Measurements from ENCODE around the gene NACAD.

Gene NACAD

GRCh38 chr7:45088146-45088701, 545 bp downstream of the NACAD start:
- DNase-seq: no peak

DNA sequence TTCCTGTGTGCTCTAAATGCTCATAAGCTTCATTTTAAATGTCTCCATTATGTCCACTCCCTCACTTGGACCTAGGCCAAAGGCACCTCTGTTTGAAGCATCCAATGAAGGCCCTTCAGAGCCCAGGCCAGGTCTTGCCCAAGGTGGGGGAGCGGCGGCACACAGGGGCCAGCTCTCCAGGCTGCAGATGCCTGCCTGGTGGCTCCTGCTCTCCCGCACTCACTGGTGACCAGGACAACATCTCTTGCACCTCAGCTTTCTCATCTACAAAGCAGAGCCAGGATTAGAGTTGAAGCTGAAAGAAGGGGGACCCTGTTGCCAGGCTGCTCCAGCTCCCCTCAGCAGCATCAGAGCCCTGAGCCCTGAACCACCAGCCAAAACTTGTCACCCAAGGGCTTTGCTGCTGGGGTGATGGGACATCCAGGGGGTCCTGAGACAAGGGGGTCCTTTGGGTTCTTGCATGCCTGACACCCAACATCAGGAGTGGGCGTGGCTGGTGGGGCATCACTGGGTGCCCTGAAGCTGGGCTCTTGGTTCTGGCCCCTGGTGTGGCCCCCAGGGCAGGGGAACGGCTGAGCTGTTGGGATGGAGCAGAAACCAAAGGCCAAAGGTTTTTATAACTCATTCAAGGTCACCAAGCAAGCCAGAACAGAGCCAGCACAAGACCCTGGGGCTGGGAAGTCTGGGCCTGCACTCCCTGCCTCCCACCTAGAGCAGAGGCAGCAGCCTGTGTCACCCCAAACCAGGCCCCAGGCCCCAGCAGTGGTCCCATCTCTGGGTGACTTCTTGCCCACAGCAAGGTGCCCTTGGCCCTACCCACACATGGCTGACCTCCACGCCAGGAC, 1.2 kb downstream of the NACAD start:
- no peak for DNase-seq

- no peak for DNase-seq
These were observed 2.3 kb downstream of the NACAD start for GRCh38 chr7:45086331-45087065.

- no peak for DNase-seq
These were observed 3.1 kb downstream of the NACAD start for GRCh38 chr7:45085619-45086200.

- no peak for DNase-seq
These were observed 3.7 kb downstream of the NACAD start for GRCh38 chr7:45084901-45085618.

DNA sequence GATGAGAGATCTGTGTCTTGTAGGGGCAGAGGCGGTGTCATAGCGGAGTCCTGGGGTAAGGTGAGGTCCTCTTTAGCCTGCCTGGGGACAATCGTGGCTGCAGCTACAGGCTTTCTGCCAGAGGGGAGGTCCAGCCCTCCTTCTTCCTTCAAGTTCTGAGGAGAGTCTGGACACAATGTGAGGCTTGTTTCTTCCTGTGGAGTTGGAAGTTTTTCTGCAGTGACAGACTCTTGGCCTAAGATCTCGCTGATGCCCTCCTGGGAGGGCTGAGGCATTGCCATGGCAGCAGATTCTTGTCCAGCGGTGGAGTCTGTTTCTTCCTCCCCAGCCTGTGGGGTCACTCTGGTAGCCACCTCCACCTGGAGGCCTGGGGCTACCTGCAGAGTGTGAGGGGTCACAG, 4.4 kb downstream of the NACAD start:
- no peak for DNase-seq

GRCh38 chr7:45082831-45083331, 5.9 kb downstream of the NACAD start:
- DNase-seq: no peak

- DNase-seq: no peak
These were observed 6.5 kb downstream of the NACAD start for GRCh38 chr7:45082031-45082830.

DNA sequence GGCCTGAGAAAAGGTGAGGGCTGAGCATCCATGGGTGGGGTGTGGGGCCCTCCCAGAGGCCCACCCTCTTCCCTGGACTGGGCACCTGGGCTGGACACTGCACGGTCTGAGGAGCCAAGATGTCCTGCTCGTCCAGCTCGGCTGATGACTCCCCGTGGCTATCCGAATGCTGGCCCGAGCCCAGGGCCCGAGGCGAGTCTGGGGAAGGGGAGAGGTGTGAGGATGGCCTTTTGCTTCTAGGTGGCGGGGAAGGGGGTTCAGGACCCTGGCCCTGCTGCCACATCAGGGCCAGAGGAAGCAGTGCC, 7.1 kb downstream of the NACAD start:
- DNase-seq: no peak

DNA sequence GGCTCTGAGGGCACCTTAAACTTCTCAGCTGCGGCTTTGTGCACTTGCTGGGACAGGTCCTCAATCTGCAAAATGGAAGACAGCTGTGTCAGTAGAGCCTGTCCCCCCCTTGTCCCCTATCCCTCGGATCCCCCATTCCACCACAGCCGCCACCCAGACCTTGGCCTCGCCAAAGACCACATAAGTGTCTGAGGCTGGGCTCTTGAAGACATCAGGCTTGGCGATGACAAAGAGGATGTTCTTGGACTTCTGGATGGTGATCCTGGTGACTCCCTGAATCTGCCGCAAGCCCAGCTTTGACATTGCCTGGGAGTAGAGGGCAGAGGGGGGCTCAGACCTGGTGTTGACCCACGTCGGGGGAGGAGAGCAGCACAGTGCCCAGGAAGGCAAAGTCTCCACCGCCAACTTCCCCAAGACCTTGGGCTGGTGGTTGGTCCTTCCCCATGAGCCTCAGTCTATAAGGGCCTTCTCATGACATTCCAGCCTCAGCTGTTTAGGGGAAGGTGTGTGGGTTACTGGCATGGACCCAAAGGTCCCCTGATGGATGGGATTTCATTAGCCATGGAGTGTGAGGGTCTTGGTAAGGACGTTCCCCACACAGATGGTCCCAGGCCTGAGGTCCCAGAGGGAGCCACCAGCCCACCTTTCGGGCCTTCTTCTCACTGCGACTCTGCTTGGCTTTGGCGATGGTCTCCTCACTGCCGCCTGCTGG, 7.7 kb downstream of the NACAD start:
- DNase-seq: no peak

DNA sequence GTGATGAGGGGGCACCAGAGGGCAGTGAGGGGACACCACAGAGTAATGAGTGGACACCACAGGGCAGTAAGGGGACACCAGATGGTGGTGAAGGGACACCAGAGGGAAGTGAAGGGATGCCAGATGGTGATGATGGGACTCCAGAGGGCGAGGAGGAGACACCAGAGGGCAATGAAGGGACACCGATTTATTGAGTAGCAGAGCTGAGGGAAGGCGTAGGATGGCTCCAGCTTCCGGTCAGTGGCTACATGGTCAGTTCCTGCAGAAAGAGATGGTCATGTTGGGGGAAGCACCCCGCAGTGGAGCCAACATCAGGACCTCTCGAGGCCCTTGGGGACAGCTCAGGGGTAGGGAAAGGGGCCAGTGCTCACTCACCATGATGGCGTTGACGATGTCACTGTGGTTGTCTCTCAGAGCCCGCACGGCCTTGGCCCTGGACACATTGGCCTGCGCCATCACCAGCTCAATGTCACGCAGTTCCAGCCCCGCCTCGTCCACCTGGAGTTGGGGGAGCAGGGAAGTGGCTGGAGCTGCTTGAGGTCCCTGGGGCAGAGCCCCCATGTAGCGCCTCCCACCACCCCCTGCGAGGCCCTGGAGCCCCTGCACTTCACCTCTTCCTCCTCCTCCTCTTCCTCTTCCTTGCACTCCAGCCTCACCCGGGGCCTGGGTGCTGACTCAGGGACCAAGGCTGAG, 8.4 kb downstream of the NACAD start:
- DNase-seq: no peak

- no peak for DNase-seq
These were observed 10.6 kb downstream of the NACAD start for GRCh38 chr7:45078125-45078681.

DNA sequence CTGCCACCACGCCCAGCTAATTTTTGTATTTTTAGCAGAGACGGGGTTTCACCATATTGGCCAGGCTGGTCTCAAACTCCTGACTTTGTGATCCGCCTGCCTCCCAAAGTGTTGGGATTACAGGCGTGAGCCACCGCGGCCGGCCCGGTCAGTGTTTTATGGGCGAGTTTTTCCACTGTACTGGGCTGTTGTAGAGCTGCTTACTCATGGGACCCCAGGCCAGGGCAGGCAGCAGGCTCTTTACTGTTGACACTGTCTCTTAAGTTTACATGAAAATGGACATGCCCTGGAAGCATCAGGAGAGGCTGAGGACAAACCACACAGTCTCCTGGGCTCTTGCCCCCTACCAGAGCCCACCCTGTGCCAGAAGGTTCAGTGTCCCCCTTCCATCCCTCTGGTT, 11.2 kb downstream of the NACAD start:
- no peak for DNase-seq

DNA sequence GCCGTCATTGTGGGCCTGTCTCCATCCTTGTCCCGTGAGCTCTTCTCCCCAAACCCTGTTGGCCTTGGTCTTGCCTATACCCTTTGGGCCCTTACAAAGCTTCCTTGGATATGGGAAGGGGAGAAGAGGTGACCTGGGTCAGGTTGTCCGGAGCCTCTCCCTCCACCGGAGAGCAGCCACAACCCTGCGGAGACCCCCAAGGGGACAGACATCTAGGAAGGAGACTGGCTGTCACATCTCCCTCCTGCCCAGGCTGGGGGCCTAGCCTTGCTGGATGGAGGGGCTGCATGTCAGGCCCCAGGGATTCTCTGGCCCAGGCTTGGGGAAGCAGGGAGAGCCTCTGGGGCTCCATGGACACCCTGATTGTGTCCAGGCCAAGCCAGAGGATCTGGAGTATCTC, 11.8 kb downstream of the NACAD start:
- no peak for DNase-seq

GRCh38 chr7:45075871-45076796, 12.6 kb downstream of the NACAD start:
- DNase-seq: no peak

DNA sequence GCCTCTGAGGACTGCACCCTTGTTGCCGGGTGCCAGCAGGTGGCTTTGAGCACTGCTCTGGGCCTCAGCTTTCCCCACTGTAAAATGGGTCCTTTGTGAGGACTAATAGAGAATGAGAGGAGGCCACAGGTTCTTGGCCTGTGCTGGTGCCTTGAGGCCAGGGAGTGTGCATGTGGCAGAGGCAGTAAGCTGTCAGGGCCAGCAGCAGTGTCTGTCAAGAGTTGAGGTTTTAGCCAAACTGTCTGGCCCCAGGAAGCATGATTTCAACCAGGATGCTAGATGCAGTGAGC, 13.5 kb downstream of the NACAD start:
- DNase-seq: no peak

GRCh38 chr7:45074528-45075354, 14.0 kb downstream of the NACAD start:
- DNase-seq: no peak

- DNase-seq: no peak
These were observed 14.8 kb downstream of the NACAD start for GRCh38 chr7:45073786-45074527.

Data from fibroblast of skin of back (primary cell).